GM23338 (cell line): ENCODE results near the gene PSMD11.

Experiments
- CREB1 ChIP-seq: fragments of 250-450 bp; sonication (Bioruptor Pico); IDR thresholded peaks from 2 replicates; pipeline ENCODE4 v1.5.0; 2020; ENCODE audit warnings: low read depth, mild to moderate bottlenecking, moderate library complexity
- EZH2 ChIP-seq: fragments of 200-600 bp; sonication (generic); IDR thresholded peaks from one replicate; pipeline ENCODE4 v1.8.0; 2017; ENCODE audit warnings: antibody characterized with exemption, mild to moderate bottlenecking, low read depth; ENCODE audit not compliant: unreplicated experiment
- EZH2phosphoT487 ChIP-seq: fragments of 200-600 bp; sonication (generic); IDR thresholded peaks from one replicate; pipeline ENCODE4 v1.8.1; 2018; ENCODE audit warnings: antibody characterized with exemption; ENCODE audit not compliant: unreplicated experiment
- JUNB ChIP-seq: IDR thresholded peaks from one replicate; pipeline ENCODE4 v1.6.1; 2016; ENCODE audit warnings: antibody characterized with exemption; ENCODE audit not compliant: unreplicated experiment
- NANOG ChIP-seq: IDR thresholded peaks from 2 replicates; pipeline ENCODE4 v1.6.1; 2016; ENCODE audit warnings: antibody characterized with exemption, borderline replicate concordance
- POLR2AphosphoS5 ChIP-seq: IDR thresholded peaks from 2 replicates; pipeline ENCODE4 v1.6.1; 2016; ENCODE audit warnings: antibody characterized with exemption, low read depth
- REST ChIP-seq: IDR thresholded peaks from one replicate; pipeline ENCODE4 v1.6.1; 2018; ENCODE audit warnings: antibody characterized with exemption; ENCODE audit not compliant: unreplicated experiment
- STAT1 ChIP-seq: IDR thresholded peaks from one replicate; pipeline ENCODE4 v1.6.1; 2016; ENCODE audit warnings: antibody characterized with exemption; ENCODE audit not compliant: unreplicated experiment
- ZNF331 ChIP-seq: fragments of 250-450 bp; sonication (Bioruptor Pico); IDR thresholded peaks from 2 replicates; pipeline ENCODE4 v1.5.0; 2020; ENCODE audit warnings: low read depth, mild to moderate bottlenecking, moderate library complexity
- TF ChIP-seq, protein P1 (sequence below), 2 experiments: fragments of 200-600 bp in 1 of 2; sonication (generic) in 1 of 2; conservative IDR thresholded peaks; 2 replicates each; pipeline versions ENCODE4 v1.5.1 to v1.6.1; 2016 to 2017; ENCODE audit warnings: antibody characterized with exemption in 2 of 2, low read depth in 2 of 2, mild to moderate bottlenecking in 2 of 2, moderate library complexity in 1 of 2
- TF ChIP-seq, protein P2 (sequence below): fragments of 250-450 bp; sonication (Bioruptor Pico); IDR thresholded peaks from 2 replicates; pipeline ENCODE4 v1.5.0; 2020; ENCODE audit warnings: mild to moderate bottlenecking, moderate library complexity
- TF ChIP-seq, protein P3 (sequence below): IDR thresholded peaks from 2 replicates; pipeline ENCODE4 v1.6.1; 2016; ENCODE audit warnings: antibody characterized with exemption

DNA sequence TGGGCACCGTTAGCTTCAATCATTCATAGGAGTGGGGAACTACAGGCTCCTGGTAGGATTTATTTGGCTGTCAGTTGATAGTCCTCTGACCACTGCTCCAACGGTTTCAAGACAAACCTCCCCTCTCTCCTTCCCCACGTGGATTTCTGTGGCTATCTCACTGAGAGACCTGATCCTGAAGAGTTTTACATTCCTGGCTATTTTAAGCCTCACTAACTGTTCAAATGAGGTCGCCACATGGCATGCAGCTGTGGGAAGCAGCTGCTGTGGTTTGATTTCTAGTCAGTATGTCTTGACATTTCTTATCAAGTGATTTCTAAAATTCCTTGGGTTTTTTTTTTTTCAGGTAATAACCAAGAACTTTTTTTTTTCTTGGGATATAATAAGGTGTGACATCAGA lies 80.8 kb downstream of the PSMD11 start:
- TF ChIP-seq, protein P1, sequence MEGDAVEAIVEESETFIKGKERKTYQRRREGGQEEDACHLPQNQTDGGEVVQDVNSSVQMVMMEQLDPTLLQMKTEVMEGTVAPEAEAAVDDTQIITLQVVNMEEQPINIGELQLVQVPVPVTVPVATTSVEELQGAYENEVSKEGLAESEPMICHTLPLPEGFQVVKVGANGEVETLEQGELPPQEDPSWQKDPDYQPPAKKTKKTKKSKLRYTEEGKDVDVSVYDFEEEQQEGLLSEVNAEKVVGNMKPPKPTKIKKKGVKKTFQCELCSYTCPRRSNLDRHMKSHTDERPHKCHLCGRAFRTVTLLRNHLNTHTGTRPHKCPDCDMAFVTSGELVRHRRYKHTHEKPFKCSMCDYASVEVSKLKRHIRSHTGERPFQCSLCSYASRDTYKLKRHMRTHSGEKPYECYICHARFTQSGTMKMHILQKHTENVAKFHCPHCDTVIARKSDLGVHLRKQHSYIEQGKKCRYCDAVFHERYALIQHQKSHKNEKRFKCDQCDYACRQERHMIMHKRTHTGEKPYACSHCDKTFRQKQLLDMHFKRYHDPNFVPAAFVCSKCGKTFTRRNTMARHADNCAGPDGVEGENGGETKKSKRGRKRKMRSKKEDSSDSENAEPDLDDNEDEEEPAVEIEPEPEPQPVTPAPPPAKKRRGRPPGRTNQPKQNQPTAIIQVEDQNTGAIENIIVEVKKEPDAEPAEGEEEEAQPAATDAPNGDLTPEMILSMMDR (conservative IDR thresholded peaks at IDR 0.05; ENCODE audit: low read depth in 2 of 2) = no peak
- no peak for TF ChIP-seq EZH2phosphoT487
- TF ChIP-seq REST = no peak
- no peak for TF ChIP-seq EZH2
- TF ChIP-seq STAT1 = no peak
- TF ChIP-seq POLR2AphosphoS5 = no peak
- TF ChIP-seq, protein P2, sequence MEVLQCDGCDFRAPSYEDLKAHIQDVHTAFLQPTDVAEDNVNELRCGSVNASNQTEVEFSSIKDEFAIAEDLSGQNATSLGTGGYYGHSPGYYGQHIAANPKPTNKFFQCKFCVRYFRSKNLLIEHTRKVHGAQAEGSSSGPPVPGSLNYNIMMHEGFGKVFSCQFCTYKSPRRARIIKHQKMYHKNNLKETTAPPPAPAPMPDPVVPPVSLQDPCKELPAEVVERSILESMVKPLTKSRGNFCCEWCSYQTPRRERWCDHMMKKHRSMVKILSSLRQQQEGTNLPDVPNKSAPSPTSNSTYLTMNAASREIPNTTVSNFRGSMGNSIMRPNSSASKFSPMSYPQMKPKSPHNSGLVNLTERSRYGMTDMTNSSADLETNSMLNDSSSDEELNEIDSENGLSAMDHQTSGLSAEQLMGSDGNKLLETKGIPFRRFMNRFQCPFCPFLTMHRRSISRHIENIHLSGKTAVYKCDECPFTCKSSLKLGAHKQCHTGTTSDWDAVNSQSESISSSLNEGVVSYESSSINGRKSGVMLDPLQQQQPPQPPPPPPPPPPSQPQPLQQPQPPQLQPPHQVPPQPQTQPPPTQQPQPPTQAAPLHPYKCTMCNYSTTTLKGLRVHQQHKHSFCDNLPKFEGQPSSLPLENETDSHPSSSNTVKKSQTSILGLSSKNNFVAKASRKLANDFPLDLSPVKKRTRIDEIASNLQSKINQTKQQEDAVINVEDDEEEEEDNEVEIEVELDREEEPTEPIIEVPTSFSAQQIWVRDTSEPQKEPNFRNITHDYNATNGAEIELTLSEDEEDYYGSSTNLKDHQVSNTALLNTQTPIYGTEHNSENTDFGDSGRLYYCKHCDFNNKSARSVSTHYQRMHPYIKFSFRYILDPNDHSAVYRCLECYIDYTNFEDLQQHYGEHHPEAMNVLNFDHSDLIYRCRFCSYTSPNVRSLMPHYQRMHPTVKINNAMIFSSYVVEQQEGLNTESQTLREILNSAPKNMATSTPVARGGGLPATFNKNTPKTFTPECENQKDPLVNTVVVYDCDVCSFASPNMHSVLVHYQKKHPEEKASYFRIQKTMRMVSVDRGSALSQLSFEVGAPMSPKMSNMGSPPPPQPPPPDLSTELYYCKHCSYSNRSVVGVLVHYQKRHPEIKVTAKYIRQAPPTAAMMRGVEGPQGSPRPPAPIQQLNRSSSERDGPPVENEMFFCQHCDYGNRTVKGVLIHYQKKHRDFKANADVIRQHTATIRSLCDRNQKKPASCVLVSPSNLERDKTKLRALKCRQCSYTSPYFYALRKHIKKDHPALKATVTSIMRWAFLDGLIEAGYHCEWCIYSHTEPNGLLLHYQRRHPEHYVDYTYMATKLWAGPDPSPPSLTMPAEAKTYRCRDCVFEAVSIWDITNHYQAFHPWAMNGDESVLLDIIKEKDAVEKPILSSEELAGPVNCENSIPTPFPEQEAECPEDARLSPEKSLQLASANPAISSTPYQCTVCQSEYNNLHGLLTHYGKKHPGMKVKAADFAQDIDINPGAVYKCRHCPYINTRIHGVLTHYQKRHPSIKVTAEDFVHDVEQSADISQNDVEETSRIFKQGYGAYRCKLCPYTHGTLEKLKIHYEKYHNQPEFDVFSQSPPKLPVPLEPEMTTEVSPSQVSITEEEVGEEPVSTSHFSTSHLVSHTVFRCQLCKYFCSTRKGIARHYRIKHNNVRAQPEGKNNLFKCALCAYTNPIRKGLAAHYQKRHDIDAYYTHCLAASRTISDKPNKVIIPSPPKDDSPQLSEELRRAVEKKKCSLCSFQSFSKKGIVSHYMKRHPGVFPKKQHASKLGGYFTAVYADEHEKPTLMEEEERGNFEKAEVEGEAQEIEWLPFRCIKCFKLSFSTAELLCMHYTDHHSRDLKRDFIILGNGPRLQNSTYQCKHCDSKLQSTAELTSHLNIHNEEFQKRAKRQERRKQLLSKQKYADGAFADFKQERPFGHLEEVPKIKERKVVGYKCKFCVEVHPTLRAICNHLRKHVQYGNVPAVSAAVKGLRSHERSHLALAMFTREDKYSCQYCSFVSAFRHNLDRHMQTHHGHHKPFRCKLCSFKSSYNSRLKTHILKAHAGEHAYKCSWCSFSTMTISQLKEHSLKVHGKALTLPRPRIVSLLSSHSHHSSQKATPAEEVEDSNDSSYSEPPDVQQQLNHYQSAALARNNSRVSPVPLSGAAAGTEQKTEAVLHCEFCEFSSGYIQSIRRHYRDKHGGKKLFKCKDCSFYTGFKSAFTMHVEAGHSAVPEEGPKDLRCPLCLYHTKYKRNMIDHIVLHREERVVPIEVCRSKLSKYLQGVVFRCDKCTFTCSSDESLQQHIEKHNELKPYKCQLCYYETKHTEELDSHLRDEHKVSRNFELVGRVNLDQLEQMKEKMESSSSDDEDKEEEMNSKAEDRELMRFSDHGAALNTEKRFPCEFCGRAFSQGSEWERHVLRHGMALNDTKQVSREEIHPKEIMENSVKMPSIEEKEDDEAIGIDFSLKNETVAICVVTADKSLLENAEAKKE (CRISPR knock-in tag) = no peak
- TF ChIP-seq JUNB = no peak
- TF ChIP-seq, protein P3, sequence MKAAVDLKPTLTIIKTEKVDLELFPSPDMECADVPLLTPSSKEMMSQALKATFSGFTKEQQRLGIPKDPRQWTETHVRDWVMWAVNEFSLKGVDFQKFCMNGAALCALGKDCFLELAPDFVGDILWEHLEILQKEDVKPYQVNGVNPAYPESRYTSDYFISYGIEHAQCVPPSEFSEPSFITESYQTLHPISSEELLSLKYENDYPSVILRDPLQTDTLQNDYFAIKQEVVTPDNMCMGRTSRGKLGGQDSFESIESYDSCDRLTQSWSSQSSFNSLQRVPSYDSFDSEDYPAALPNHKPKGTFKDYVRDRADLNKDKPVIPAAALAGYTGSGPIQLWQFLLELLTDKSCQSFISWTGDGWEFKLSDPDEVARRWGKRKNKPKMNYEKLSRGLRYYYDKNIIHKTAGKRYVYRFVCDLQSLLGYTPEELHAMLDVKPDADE = no peak
- TF ChIP-seq CREB1 (CRISPR knock-in tag) = no peak
- no peak for TF ChIP-seq NANOG
- TF ChIP-seq ZNF331 (CRISPR knock-in tag) = no peak
